PC-3 (cell line): Measurements from ENCODE around the gene CCDC185.

Experiments used
- CTCF ChIP-seq: fragments of 300-600 bp; sonication (generic); conservative IDR thresholded peaks from 2 replicates; pipeline ENCODE4 v1.5.1; 2017; ENCODE audit warnings: antibody characterized with exemption, low read depth, mild to moderate bottlenecking, low read length
- EZH2 ChIP-seq: fragments of 300-600 bp; sonication (generic); IDR thresholded peaks from one replicate; pipeline ENCODE4 v1.6.1; 2017; ENCODE audit warnings: antibody characterized with exemption, mild to moderate bottlenecking, low read length; ENCODE audit not compliant: unreplicated experiment

- TF ChIP-seq CTCF (no peak), EZH2 (no peak)
Observed at GRCh38 chr1:223417444-223417843, 24.2 kb downstream of the CCDC185 start.
